HepG2 (cell line): ENCODE data around the gene VAC14. TPM values are rescaled to one million over a fixed set of nuclear protein-coding genes. Genes with fewer than 3 reads are reported as not detected.

Source experiments
- BCL6 ChIP-seq: IDR thresholded peaks from 2 replicates; pipeline ENCODE4 v1.6.1; 2016; ENCODE audit warnings: missing genetic modification reagents, missing compliant biosample characterization
- DPF2 ChIP-seq: sonication (generic); formaldehyde crosslinking; IDR thresholded peaks from 2 replicates; pipeline ENCODE4 v1.4.0; 2020; ENCODE audit warnings: mild to moderate bottlenecking, low read depth, missing genetic modification reagents, borderline replicate concordance
- ELK4 ChIP-seq: sonication (generic); formaldehyde crosslinking; IDR thresholded peaks from 2 replicates; pipeline ENCODE4 v1.9.0; 2021; ENCODE audit warnings: missing genetic modification reagents, borderline replicate concordance
- FOSL1 ChIP-seq: sonication (generic); formaldehyde crosslinking; IDR thresholded peaks from 2 replicates; pipeline ENCODE4 v1.9.0; 2021; ENCODE audit warnings: missing genetic modification reagents, borderline replicate concordance
- MAF1 ChIP-seq: sonication (generic); formaldehyde crosslinking; IDR thresholded peaks from 2 replicates; pipeline ENCODE4 v1.5.0; 2020; ENCODE audit warnings: missing genetic modification reagents, borderline replicate concordance
- PLSCR1 ChIP-seq: sonication (generic); formaldehyde crosslinking; IDR thresholded peaks from 2 replicates; pipeline ENCODE4 v1.5.0; 2020; ENCODE audit warnings: missing genetic modification reagents, mild to moderate bottlenecking, borderline replicate concordance
- THRA ChIP-seq: sonication (generic); formaldehyde crosslinking; IDR thresholded peaks from 2 replicates; pipeline ENCODE4 v1.4.0; 2020; ENCODE audit warnings: missing genetic modification reagents, borderline replicate concordance
- ZBTB38 ChIP-seq: sonication (generic); formaldehyde crosslinking; IDR thresholded peaks from 2 replicates; pipeline ENCODE4 v1.5.1; 2020; ENCODE audit warnings: mild to moderate bottlenecking, missing genetic modification reagents
- ZNF260 ChIP-seq: sonication (generic); formaldehyde crosslinking; IDR thresholded peaks from 2 replicates; pipeline ENCODE4 v1.4.0; 2020; ENCODE audit warnings: missing genetic modification reagents, low read depth, mild to moderate bottlenecking, borderline replicate concordance
- ZNF564 ChIP-seq: sonication (generic); formaldehyde crosslinking; IDR thresholded peaks from 2 replicates; pipeline ENCODE4 v1.8.1; 2023; ENCODE audit warnings: mild to moderate bottlenecking, missing genetic modification reagents
- ZNF660 ChIP-seq: sonication (generic); formaldehyde crosslinking; IDR thresholded peaks from 2 replicates; pipeline ENCODE4 v1.5.1; 2020; ENCODE audit warnings: mild to moderate bottlenecking, low read depth, missing genetic modification reagents, borderline replicate concordance
- ZNF691 ChIP-seq: sonication (generic); formaldehyde crosslinking; IDR thresholded peaks from 2 replicates; pipeline ENCODE4 v1.4.0; 2020; ENCODE audit warnings: missing genetic modification reagents, low read depth, mild to moderate bottlenecking, borderline replicate concordance
- ZSCAN20 ChIP-seq: sonication (generic); formaldehyde crosslinking; IDR thresholded peaks from 2 replicates; pipeline ENCODE4 v1.4.0; 2020; ENCODE audit warnings: missing genetic modification reagents, mild to moderate bottlenecking, borderline replicate concordance
- polyA plus RNA-seq, 8 experiments: library from polyadenylated mRNA; depleted of rRNA in 3 of 8; stranded (reverse) in 7 of 8; unstranded in 1 of 8; fragments of >200 nt; fragmentation: Illumina TruSeq in 4 of 8; extraction: Trizol in 4 of 8; gene quantifications; 2 replicates each; pipeline versions ENCODE4 v1.2.1 to v1.2.3, GENCODE V29; 2011 to 2016; ENCODE audit warnings: low read depth in 4 of 8, missing spikeins in 1 of 8, mixed read lengths in 1 of 8; ENCODE audit not compliant: insufficient read depth in 1 of 8
- total RNA-seq, 5 experiments: library from RNA; depleted of rRNA; stranded (reverse); fragments of >200 nt; fragmentation: Illumina TruSeq; extraction: Trizol; gene quantifications; 2 replicates each; pipeline ENCODE4 v1.2.3, GENCODE V29; 2016; ENCODE audit warnings: low read depth in 1 of 5

VAC14 gene
- total and polyA plus RNA-seq, 2 of the 13 experiments (the other 11 are each of a cell fraction or from before 2014, with no cell fraction given) = 23.5 to 24.6 TPM

- no peak for TF ChIP-seq ZSCAN20 (CRISPR knock-in tag)
- TF ChIP-seq BCL6 (CRISPR knock-in tag) = peak; percentile 59
- TF ChIP-seq ELK4 (CRISPR knock-in tag) = peak; percentile 38; the same call in 1 of the 2 replicates
- no peak for TF ChIP-seq ZNF260 (CRISPR knock-in tag)
- peak; percentile 93 for TF ChIP-seq THRA (CRISPR knock-in tag)
- no peak; the same call in 1 of the 2 replicates for TF ChIP-seq FOSL1 (CRISPR knock-in tag)
- peak; percentile 61 for TF ChIP-seq ZBTB38 (CRISPR knock-in tag)
- TF ChIP-seq ZNF564 = peak; percentile 85
- no peak; the same call in 1 of the 2 replicates for TF ChIP-seq PLSCR1
- TF ChIP-seq MAF1 = peak; percentile 84
- peak; percentile 86 for TF ChIP-seq ZNF691
- 0 out of 2 replicates have a peak, but pooled peaks have one; percentile 27 for TF ChIP-seq ZNF660 (CRISPR knock-in tag)
- peak; percentile 47 for TF ChIP-seq DPF2
Measured at GRCh38 chr16:70725024-70725911, 75.7 kb downstream of the VAC14 start (continued).
